Thyroid gland (tissue), 4 donors: ENCODE measurements around the gene BMERB1.
"Not testable (repeated sequence)": the region's sequence is repeated elsewhere in the genome, so short reads cannot be mapped to it uniquely, and the experiment has no call there.

Experiments
- CTCF ChIP-seq, 6 experiments: fragments of 200-600 bp in 3 of 6; fragments of 450-650 bp in 3 of 6; sonication (generic) in 3 of 6; IDR thresholded peaks; one replicate each; pipeline ENCODE4 v1.5.1; 2016 to 2019; ENCODE audit warnings: antibody characterized with exemption in 6 of 6, mild to moderate bottlenecking in 2 of 6, inconsistent platforms in 1 of 6, moderate library complexity in 1 of 6
- POLR2A ChIP-seq, 2 donors: fragments of 450-650 bp; IDR thresholded peaks; one replicate each; pipeline ENCODE4 v1.6.1; 2017; ENCODE audit warnings: antibody characterized with exemption in 2 of 2, mild to moderate bottlenecking in 2 of 2, moderate library complexity in 1 of 2

DNA sequence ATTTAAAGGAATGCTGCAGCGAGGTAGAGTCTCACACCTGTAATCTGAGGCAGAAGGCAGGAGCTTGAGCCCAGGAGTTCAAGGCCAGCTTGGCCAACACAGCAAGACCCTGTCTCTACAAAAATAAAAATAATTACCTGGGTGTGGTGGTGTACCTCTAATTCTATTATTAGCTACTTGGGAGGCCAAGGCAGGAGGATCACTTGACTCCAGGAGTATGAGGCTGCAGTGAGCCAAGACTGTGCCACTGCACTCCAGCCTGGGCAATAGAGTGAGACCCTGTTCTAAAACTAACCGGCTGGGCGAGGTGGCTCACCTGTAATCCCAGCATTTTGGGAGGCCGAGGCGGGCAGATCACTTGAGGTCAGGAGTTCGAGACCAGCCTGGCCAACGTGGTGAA, 18.9 kb downstream of the BMERB1 start:
- TF ChIP-seq CTCF, POLR2A (IDR thresholded peaks at IDR 0.05): not testable (repeated sequence)
